ENCODE measurements around the gene GALNT4.

Gene GALNT4

GRCh38 chr12:89529738-89530137 lies 5.1 kb upstream of the GALNT4 start:
- no peak for DNase-seq (ENCODE audit: low read depth in 2 of 2)

DNA sequence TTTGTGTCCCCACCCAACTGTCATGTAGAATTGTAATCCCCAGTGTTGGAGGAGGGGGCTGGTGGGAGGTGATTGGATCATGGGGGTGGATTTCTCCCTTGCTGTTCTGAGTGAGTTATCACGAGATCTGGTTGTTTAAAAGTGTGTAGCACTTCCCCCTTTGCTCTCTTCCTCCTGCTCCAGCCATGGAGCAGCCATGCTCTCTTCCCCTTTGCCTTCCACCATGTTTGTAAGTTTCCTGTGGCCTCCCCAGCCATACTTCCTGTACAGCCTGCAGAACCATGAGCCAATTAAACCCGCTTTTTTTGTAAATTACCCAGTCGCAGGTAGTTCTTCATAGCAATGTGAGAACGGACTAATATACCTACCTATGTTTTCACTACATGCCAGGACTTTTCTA lies 3.8 kb upstream of the GALNT4 start:
- no peak for DNase-seq (ENCODE audit: low read depth in 2 of 2)

- peak; percentile 51 to 67 for DNase-seq (ENCODE audit: low read depth in 2 of 2)
Measured at GRCh38 chr12:89525824-89526770, 1.5 kb upstream of the GALNT4 start, which contains the start of gene POC1B. POC1B (minus strand) TSS chr12:89526047; CDS start chr12:89525895, 152 bp downstream.

- peak; percentile 18 to 39 for DNase-seq (ENCODE audit: low read depth in 2 of 2)
Measured at GRCh38 chr12:89525305-89525823, 768 bp upstream of the GALNT4 start.

DNA sequence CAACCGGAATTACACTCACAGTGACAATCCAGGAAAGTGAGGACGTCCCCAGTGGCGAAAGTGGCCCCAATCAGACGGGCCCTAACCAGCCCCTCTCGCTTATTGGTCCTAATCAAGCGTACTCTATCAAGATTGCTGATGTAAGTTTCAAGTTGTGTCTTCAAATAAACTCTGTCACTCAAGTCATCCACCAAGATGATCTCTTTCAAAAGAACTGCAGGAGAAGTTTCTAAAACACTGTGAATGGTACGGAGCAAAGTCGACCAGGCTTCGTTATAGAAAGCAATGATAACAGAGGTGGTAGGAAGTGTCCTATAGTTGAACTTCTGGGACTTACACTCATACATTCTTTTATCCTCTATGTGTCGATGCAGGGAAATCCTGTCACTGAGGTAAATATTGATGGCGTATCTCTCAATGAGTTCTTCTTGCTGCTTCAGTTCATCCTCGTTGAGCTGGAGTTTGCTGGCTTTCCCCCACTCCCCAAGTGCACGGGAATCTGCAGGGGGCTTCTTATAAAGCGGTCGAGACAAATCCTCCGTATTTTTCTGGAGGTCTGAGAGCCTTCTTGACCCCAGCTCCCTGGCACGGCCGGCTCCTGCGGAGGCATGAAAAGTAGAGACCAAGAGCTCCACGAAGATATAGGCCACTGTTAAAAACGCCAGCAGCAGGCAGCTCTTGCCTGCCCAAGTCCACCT lies 604 bp downstream of the GALNT4 start:
- DNase-seq (ENCODE audit: low read depth in 2 of 2): no peak

GRCh38 chr12:89523393-89523792 lies 1.2 kb downstream of the GALNT4 start:
- no peak for DNase-seq (ENCODE audit: low read depth in 2 of 2)

GRCh38 chr12:89521364-89522223 lies 3.0 kb downstream of the GALNT4 start:
- DNase-seq (ENCODE audit: low read depth in 2 of 2): no peak

- DNase-seq (ENCODE audit: low read depth in 2 of 2): no peak
Measured at GRCh38 chr12:89517720-89518119, 6.9 kb downstream of the GALNT4 start.

- DNase-seq (ENCODE audit: low read depth in 2 of 2): no peak
Measured at GRCh38 chr12:89516633-89517032, 8.0 kb downstream of the GALNT4 start.

- no peak for DNase-seq (ENCODE audit: low read depth in 2 of 2)
Measured at GRCh38 chr12:89514751-89515150, 9.8 kb downstream of the GALNT4 start.

DNA sequence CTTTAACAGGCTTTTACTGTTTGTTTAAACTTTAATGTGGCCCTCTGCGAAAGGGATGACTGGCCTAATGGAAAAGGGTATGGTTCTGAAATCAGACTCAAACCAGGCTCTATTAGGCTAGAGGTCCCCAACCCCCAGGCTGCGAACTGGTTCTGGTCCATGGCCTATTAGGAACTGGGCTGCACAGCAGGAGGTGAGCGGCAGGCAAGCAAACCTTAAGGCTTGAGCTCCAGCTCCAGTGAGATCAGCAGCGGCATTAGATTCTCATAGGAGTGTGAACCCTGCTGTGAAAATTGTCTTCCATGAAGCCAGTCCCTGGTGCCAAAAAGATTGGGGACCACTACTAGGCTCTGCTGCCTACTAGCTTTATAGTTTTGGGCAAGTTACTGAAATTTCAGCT lies 11.1 kb downstream of the GALNT4 start:
- DNase-seq (ENCODE audit: low read depth in 2 of 2): no peak

- DNase-seq (ENCODE audit: low read depth in 2 of 2): no peak
Measured at GRCh38 chr12:89507015-89507824, 17.4 kb downstream of the GALNT4 start.

- DNase-seq (ENCODE audit: low read depth in 2 of 2): no peak
Measured at GRCh38 chr12:89506050-89506449, 18.5 kb downstream of the GALNT4 start.

DNA sequence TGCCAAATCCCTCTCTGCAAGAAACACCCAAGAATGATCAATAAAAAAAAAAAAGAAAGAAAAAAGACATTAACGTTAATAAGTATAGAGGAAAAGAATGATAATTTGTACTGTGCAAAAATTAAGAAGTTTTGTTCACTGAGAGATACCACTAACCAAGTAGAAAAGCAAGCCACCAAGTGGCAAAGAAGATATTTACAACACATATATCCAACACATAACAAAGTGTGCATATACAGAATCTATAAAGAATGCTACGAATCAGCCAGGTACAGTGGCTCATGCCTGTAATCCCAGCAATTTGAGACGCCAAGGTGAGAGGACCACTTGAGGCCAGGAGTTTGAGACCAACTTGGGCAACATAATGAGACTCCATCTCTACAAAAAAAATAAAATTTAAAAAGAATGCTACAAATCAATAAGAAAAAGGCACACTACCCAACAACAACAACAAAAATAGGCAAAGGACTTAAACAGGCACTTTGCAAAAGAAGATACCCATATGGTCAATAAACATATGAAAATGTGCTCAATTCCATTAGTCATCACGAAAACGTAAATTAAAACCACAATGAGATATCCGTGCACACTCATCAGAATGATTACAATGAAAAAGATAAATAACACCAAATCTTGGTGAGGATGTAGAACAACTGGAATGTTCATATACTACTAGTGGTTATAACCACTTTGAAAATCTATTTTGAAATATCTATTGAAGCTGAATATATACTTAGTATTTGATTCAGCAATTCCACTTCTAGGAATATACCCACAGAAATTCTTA lies 19.8 kb downstream of the GALNT4 start:
- no peak for DNase-seq (ENCODE audit: low read depth in 2 of 2)

- DNase-seq (ENCODE audit: low read depth in 2 of 2): no peak
Measured at GRCh38 chr12:89501793-89502192, 22.8 kb downstream of the GALNT4 start.

DNA sequence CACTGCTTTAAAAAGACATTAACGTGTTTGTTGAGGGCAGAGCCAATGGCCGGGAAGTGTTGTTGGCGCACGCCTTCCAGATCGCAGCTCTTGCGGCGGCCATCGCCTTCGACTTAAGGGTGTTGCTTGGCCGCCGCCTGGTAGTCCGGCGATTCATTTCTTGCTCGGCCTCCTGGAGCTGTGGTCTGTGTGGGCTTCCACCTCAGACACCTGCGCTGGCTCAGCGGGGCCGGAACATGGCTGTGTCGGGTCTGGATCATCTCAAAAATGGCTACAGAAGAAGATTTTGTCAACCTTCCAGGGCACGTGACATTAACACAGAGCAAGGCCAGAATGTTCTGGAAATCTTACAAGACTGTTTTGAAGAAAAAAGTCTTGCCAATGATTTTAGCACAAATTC lies 24.7 kb downstream of the GALNT4 start:
- DNase-seq (ENCODE audit: low read depth in 2 of 2): no peak

- no peak for DNase-seq (ENCODE audit: low read depth in 2 of 2)
Measured at GRCh38 chr12:89497467-89497866, 27.1 kb downstream of the GALNT4 start.

DNA sequence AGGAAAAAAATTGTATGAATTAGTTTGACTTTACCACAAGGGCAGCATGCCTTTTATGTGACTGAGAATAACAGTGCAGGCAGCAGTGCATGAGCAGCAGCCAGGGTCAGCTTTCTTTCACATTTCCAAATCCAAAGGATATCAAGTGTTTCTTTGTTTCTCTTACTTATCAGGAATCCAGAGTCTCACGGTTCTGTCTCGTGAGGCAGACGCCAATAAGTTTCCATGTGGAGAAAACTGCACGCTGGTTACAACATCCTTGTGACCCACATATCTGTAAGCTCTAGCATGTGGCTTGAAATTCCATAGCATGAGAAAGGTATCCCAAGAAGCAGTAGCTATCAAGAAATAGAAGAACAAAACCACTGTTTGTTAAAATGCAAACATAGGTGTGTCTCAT lies 27.6 kb downstream of the GALNT4 start:
- no peak for DNase-seq (ENCODE audit: low read depth in 2 of 2)

DNA sequence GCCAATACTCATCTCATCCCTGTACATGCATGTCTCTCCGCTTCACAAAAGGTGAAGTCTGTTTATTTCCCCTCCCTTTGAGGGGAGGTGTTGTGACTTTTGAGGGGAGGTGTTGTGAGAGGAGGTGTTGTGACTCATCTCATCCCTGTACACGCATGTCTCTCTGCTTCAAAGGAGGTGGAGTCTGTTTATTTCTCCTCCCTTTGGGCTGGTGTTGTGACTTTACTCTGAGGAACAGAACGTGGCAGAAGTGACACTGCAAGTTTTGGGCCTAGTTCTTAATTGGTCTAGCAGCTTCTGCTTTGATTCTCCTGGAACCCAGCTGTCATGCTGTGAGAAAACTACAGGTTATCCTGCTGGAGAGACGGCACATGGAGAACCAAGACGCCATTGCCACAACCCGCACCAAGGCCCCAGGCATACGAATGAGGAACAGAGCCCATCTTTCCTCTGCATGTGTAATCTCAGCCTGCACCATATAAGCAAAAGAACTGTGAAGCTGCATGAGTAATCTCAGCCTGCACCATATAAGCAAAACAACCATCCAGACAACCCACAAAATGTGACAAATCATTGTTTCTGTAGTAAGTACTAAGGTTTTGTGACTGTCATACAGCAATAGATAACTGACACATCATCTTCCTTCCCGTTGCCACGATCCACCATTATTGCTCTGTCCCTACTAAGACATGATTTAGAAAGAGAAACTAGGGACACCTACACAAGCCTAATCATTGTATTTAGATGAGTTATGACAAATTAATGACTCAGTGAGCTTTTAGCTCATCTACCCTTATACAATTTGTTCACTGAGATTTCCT lies 30.0 kb downstream of the GALNT4 start:
- peak in 1 of 2 donors; percentile 10 for DNase-seq (ENCODE audit: low read depth in 2 of 2)

All from stimulated activated CD4-positive, alpha-beta T cell treated with anti-CD3 and anti-CD28 coated beads, Interleukin-1b, Interleukin-23, amount 100 ng/mL, for 4 hours (primary cell).